Myocyte (in vitro differentiated cells): Measurements from ENCODE around the gene GAB4. TPM values are rescaled to one million over a fixed set of nuclear protein-coding genes. Genes with fewer than 3 reads are reported as not detected.
A peak's percentile ranks its signal among the peaks of the same experiment; 100 is the strongest.
"Not testable (repeated sequence)": the region's sequence is repeated elsewhere in the genome, so short reads cannot be mapped to it uniquely, and the experiment has no call there.

Experiments used
- DNase-seq: peaks from one replicate; pipeline ENCODE4 v3.0.0-alpha.2; 2012; ENCODE audit warnings: low read depth
- total RNA-seq: library from RNA; depleted of rRNA; stranded (reverse); fragments of >200 nt; gene quantifications from 2 replicates; pipeline ENCODE4 v1.2.3, GENCODE V29; 2014

The GAB4 gene
- total RNA-seq, 1 donor from 2014 or later: not detected

- DNase-seq: no peak
These were observed 48.6 kb downstream of the GAB4 start for GRCh38 chr22:16959345-16959930.

DNA sequence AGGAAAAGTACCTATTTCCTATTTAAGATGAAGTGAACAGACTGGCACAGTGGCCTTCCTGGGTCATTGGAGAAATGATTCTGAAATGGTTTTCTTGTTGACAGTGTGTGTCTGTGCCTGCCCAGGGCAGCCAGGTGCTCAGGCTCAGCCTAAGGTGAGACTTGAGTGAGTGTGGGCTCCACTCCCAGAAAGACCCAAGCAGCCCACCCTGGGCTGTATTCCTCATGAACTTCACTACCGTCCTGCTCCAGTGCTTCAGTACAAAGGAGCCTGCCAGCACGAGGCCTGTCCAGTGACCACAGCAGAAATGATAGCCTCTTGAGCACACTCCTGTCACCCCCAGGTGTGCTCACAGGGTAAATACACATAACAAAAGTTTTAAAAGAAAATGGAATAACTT lies 49.5 kb downstream of the GAB4 start:
- DNase-seq: no peak

DNA sequence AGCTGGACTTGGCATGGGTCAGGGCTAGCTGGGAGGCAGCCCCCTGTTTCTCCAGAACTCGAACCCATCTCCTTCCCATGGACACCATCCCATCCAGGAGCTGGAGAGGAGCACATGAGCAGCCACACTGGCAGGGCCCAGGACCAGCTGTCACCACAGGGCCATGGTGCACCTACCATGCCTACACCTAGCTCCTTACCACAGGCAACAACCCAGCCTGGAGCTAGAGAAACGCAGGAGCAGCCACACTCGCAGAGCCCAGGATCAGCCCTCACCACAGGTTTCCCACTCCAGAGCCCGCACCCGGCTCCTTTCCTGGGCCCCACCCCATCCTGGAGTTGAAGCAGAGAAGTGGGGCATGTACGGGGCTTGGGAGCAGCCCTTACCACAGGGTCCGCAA lies 50.2 kb downstream of the GAB4 start:
- no peak for DNase-seq

DNA sequence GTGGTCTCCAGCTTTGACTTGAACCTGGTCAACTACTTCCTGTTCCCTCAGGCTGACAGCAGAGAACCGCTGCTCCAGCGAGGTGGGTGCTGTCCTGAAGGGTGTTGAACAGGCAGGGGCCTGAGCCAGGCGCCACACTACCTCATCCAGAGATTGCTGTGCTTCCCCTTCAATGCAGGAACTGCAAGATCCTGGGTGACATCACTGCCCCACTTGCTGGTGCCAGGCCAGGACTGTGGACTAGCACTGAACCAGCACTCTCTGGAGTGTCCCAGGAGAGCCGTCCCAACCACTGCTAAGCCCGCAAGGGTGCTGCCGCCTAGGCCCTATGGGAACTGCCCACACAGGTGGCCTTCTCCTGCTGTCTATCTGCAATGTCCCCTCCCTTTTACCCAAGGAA lies 51.7 kb downstream of the GAB4 start:
- DNase-seq: no peak

DNA sequence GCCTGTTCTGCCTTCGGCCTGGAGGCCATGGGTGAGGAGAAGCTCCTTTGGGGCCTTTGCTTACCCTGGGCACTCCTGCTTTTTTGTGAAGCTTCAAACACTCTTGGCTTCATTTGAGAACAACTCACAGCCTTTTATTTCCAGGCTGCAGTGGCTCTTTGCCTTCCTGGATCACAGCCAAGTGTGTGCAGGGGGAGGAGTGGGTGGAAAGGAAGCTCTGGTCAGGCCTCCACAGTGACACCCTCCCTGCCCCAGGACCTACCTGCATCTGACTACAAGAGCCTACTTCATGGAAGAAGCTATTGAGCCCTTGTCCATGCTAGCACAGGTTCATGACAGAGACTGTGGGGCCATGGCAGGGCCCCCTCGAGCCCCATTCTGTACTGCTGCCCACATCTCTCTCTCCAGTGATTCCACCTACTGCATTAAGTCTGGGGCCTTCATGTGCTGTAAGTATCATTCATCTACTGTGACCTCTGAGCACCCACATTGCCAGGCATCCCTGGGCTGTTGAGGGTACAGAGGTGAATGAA lies 52.3 kb downstream of the GAB4 start:
- DNase-seq: no peak

GRCh38 chr22:16955081-16955480 lies 52.9 kb downstream of the GAB4 start:
- DNase-seq: no peak

DNA sequence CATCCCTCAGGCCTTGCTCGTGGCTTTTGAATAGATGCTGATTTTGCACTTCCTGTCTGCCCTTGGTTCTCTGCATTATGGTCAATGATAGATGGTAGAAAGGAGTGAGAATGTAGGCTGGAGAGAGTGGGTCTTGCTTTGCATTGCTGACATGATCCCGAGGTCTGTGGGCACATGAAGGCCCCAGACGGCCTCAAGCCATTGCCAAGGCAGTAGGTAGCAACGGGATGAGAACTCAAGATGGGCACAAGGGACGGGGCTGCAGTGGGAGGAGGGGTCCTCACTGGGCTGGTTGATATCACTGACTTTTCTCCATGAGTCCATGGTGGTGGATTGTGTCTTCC lies 54.0 kb downstream of the GAB4 start:
- no peak for DNase-seq

DNA sequence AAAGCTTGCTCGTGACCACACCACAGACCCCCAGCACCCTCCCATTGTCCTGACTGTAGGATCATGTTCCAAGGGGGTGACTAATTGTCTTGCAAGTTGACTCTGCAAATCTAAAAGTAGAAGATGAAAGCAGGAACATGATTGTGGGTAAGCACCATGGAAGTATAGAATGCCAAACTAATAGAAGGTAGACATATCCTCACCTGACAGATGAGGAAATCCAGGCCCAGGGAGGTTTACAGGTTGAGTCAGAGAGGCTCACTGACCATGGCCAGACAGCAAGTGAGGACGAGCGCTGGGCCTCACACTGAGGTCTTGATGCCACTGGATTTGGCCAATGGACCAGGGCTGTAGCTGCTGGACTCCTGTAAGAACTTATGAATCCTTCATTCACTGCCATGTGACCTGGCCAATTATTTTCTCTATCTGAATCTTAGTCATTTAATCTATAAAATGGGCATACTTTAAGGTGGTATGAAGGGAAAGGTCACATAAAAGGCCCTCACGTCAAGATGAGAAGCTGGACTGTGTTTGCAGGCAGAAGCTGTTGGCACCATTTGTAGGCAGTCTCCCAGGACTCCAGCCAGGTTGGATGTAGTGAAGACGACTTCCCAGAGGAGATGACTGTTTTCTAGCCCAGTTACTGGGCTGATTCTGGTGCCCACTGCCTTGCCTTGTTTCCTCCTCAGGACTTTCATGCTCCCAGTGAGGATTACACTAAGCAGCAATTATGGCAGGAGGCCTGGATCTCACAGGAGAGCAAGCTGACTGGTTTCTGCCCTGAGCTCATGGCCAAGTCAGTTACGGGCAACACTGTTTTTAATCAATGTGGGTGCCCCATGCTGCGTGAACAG lies 54.6 kb downstream of the GAB4 start:
- DNase-seq: no peak

DNA sequence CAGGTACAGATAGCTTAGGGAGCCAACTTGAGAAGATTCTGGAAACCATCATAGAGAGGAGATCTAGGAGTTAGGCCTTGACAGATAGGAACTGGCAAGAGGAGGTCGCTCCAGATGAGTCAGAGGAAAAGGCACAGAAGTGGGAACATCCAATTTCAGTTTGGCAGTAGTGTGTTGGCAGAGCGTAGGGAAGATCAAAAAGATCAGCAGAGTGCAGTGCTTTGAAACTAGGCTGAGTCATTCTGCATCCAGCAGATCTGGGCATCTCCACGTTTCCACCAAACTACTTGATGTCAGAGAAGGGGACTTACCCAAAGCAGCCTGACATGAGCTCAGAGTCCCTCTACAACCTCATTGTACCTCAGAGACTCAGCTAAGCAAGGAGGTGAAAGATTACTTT lies 58.5 kb downstream of the GAB4 start:
- peak; percentile 0 for DNase-seq

GRCh38 chr22:16937811-16938210 lies 70.2 kb downstream of the GAB4 start:
- no peak for DNase-seq

- not testable (repeated sequence) for DNase-seq
These were observed 70.8 kb downstream of the GAB4 start for GRCh38 chr22:16937209-16937608.

- DNase-seq: no peak
These were observed 71.4 kb downstream of the GAB4 start for GRCh38 chr22:16936625-16937024.

GRCh38 chr22:16935209-16935608 lies 72.8 kb downstream of the GAB4 start:
- DNase-seq: no peak

DNA sequence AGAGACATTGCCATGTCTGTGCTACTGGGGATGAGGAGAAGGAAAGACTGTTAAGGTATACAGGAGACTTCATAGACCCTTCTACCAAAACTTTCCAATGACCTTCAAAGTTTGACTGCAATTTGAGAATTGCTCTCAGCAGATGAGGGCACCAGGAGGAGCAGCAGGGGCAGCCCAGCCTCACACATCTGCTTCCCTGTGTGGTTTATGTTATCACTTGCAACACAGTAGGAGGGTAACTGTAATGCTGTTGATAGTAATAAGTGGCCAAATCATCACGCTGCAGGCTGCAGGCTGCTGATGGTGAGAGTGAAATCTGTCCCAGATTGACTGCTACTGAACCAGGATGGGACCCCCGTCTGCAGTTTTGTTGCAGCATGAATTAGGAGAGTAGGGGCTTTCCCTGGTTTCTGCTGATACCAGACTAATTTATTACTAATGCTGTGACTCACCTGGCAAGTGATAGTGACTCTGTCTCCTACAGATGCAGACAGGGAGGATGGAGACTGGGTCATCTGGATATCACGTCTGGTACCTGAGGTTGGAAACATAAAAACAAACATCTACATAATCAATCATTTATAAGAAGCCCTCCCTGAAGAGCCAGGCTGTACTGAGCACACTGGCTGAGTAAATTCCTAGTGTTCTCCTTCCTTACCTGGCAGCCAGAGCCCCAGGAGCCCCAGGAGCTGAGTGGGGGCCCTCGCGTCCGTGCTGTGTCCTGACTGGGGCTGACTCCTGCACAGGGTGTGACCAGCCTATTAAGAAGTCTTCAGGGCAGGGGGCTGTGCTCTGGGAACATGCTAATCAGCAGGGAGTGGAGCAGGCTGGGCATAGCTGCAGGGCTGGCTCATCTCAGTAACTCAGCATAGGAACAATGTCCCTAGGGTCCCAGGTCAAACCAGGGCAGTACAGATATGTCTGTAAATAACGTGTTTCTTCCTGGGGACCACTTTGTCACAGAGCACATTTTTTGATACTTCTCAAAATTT lies 74.4 kb downstream of the GAB4 start:
- no peak for DNase-seq

DNA sequence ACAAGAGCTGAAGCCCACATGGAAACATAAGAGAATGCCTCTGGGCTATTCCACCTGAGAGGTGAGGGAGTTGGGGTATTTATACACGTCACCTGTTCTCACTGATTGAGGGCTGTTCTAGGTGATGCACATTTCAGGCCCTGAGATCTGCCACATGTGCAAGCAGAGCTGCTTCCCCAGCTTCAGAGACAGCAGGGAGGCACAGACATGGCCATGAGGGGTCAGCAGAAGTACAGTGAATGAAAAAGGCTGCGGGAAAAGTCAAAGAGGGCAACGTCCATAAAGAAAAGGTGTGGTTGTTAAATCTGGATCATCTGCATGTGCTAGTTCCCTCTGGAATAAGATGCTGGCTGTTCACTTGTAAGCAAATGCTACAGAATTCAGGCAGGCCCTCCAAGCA lies 75.4 kb downstream of the GAB4 start:
- no peak for DNase-seq

GRCh38 chr22:16925407-16925966 lies 82.5 kb downstream of the GAB4 start:
- DNase-seq: no peak

- DNase-seq: no peak
These were observed 85.3 kb downstream of the GAB4 start for GRCh38 chr22:16922706-16923105.

- no peak for DNase-seq
These were observed 85.9 kb downstream of the GAB4 start for GRCh38 chr22:16922076-16922475.

- DNase-seq: peak; percentile 44
These were observed 90.6 kb downstream of the GAB4 start for GRCh38 chr22:16917144-16918003.

DNA sequence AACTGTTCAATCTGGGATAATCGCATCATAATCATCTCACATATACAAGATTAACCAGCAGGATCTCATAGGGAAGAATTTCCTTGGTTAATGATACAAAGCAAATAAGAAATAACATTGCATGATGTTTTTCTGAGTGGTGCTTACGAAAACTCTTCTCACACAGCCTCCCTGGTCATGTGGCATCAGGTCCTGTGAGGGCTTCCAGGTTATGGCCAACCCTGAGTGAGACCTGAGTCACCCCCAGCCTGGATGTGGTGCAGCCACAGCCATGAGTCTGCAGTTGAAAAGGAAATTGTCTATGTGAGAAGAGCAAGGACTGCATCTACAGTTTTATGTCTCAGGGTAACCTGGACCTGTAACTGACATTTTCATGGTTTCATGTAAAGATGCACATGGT lies 92.3 kb downstream of the GAB4 start:
- DNase-seq: no peak
